A673 (cell line): ENCODE results near the gene KANSL3.

Experiments used
- EZH2 ChIP-seq: fragments of 200-600 bp; sonication (generic); IDR thresholded peaks from 2 replicates; pipeline ENCODE4 v1.6.1; 2017; ENCODE audit warnings: borderline replicate concordance, low read depth, mild to moderate bottlenecking, mixed read lengths, antibody characterized with exemption, low read length; ENCODE audit not compliant: poor library complexity, severe bottlenecking
- TF ChIP-seq, protein P1 (sequence below): fragments of 300-800, 200-600 bp; sonication (generic); conservative IDR thresholded peaks from 2 replicates; pipeline ENCODE4 v1.5.1; 2017; ENCODE audit warnings: low read depth, mild to moderate bottlenecking, antibody characterized with exemption, low read length, moderate library complexity, mixed read lengths

DNA sequence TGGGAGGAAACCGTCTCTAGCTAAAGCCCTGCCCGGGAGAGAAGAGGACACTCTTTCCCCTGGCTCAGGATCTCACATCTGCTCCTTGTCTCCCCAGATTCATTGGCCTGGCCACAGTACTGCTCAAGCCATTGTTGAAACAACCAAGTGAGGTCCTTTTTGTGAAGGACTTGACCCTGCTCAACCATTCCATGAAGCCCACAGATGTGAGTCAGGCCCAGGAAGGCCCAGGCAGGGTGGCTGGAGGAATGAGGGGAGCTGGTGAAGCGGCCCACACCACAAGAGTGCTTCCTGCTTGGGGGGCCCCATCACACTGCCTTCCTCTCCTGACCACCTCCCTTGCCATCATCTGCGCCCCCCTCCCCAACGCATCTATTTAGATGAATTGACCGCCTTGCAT is 9.6 kb upstream of the KANSL3 start:
- TF ChIP-seq, protein P1, sequence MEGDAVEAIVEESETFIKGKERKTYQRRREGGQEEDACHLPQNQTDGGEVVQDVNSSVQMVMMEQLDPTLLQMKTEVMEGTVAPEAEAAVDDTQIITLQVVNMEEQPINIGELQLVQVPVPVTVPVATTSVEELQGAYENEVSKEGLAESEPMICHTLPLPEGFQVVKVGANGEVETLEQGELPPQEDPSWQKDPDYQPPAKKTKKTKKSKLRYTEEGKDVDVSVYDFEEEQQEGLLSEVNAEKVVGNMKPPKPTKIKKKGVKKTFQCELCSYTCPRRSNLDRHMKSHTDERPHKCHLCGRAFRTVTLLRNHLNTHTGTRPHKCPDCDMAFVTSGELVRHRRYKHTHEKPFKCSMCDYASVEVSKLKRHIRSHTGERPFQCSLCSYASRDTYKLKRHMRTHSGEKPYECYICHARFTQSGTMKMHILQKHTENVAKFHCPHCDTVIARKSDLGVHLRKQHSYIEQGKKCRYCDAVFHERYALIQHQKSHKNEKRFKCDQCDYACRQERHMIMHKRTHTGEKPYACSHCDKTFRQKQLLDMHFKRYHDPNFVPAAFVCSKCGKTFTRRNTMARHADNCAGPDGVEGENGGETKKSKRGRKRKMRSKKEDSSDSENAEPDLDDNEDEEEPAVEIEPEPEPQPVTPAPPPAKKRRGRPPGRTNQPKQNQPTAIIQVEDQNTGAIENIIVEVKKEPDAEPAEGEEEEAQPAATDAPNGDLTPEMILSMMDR: no peak
- no peak for TF ChIP-seq EZH2
